ENCODE results near the gene FAM81B. TPM values are rescaled to one million over a fixed set of nuclear protein-coding genes. Genes with fewer than 3 reads are reported as not detected.

Gene FAM81B
- total RNA-seq, 2 experiments from 2014 or later, result not detected

- TF ChIP-seq CTCF (conservative IDR thresholded peaks at IDR 0.05; ENCODE audit: low read length) (no peak), EZH2phosphoT487 (IDR thresholded peaks at IDR 0.05; ENCODE audit: borderline replicate concordance, low read depth, low read length) (no peak)
- H3K4me3 ChIP-seq (ENCODE audit: low read depth, low read length, poor library complexity, severe bottlenecking), result no peak overlapping the region
- H4K20me1 ChIP-seq (ENCODE audit: insufficient read depth, low read length), result no peaks in the 10 kb centered on the region
- intact Hi-C loops (cut with micrococcal nuclease; ENCODE audit: unreplicated experiment), result no loop called here
- H3K4me2 ChIP-seq (ENCODE audit: low read length), result no peak overlapping the region
- H3K27ac ChIP-seq (ENCODE audit: low read depth, low read length, poor library complexity, severe bottlenecking), result no peak overlapping the region
- no peaks in the 10 kb centered on the region for H3K9me3 ChIP-seq (ENCODE audit: low read length)
- H3K36me3 ChIP-seq (ENCODE audit: insufficient read depth, low read length), result no peaks in the 10 kb centered on the region
- H3K4me1 ChIP-seq (ENCODE audit: insufficient read depth, low read length, poor library complexity, severe bottlenecking), result no peaks in the 10 kb centered on the region
- ChIA-PET POLR2A (no interaction called here), CTCF (ENCODE audit: unreplicated experiment) (no interaction called here)
- H2AFZ ChIP-seq (ENCODE audit: low read length), result no peak overlapping the region
- no peak for DNase-seq (ENCODE audit: low spot score)
- no peaks in the 10 kb centered on the region for H3K79me2 ChIP-seq (ENCODE audit: insufficient read depth, low read depth, low read length)
- H3K9me2 ChIP-seq (ENCODE audit: insufficient read depth, low read length), result no peaks in the 10 kb centered on the region
- BruUV-seq (replicated peaks), result no TSS peak
Observed at GRCh38 chr5:95401626-95402025, 10.5 kb downstream of the FAM81B start.

- TF ChIP-seq CTCF (conservative IDR thresholded peaks at IDR 0.05; ENCODE audit: low read length), result no peak
- TF ChIP-seq EZH2phosphoT487 (IDR thresholded peaks at IDR 0.05; ENCODE audit: borderline replicate concordance, low read depth, low read length), result no peak
- Histone ChIP-seq H3K4me1 (ENCODE audit: insufficient read depth, low read length, poor library complexity, severe bottlenecking) (no peaks in the 10 kb centered on the region), H3K4me2 (ENCODE audit: low read length) (no peak overlapping the region), H3K9me3 (ENCODE audit: low read length) (no peaks in the 10 kb centered on the region), H3K27ac (ENCODE audit: low read depth, low read length, poor library complexity, severe bottlenecking) (no peak overlapping the region), H2AFZ (ENCODE audit: low read length) (no peak overlapping the region), H3K4me3 (ENCODE audit: low read depth, low read length, poor library complexity, severe bottlenecking) (no peak overlapping the region), H3K36me3 (ENCODE audit: insufficient read depth, low read length) (no peaks in the 10 kb centered on the region), H4K20me1 (ENCODE audit: insufficient read depth, low read length) (no peaks in the 10 kb centered on the region), H3K79me2 (ENCODE audit: insufficient read depth, low read depth, low read length) (no peaks in the 10 kb centered on the region), H3K9me2 (ENCODE audit: insufficient read depth, low read length) (no peaks in the 10 kb centered on the region)
- ChIA-PET POLR2A (interaction anchor here (0.6 kb wide), 1 partner anchor 101 kb away, joined by 3 read pairs; no protein-coding TSS in a partner anchor), CTCF (ENCODE audit: unreplicated experiment) (no interaction called here)
- DNase-seq (ENCODE audit: low spot score), result no peak
- intact Hi-C loops (cut with micrococcal nuclease; ENCODE audit: unreplicated experiment), result no loop called here
- no TSS peak for BruUV-seq (replicated peaks)
Observed at GRCh38 chr5:95403996-95404395, 12.8 kb downstream of the FAM81B start.

GRCh38 chr5:95406426-95407090, 15.4 kb downstream of the FAM81B start:
- intact Hi-C loops (cut with micrococcal nuclease; ENCODE audit: unreplicated experiment), result no loop called here
- no peaks in the 10 kb centered on the region for H3K9me2 ChIP-seq (ENCODE audit: insufficient read depth, low read length)
- no peak overlapping the region for H2AFZ ChIP-seq (ENCODE audit: low read length)
- no peak overlapping the region for H3K4me3 ChIP-seq (ENCODE audit: low read depth, low read length, poor library complexity, severe bottlenecking)
- no peaks in the 10 kb centered on the region for H4K20me1 ChIP-seq (ENCODE audit: insufficient read depth, low read length)
- H3K9me3 ChIP-seq (ENCODE audit: low read length), result no peaks in the 10 kb centered on the region
- no peaks in the 10 kb centered on the region for H3K79me2 ChIP-seq (ENCODE audit: insufficient read depth, low read depth, low read length)
- H3K36me3 ChIP-seq (ENCODE audit: insufficient read depth, low read length), result no peaks in the 10 kb centered on the region
- H3K4me2 ChIP-seq (ENCODE audit: low read length), result no peak overlapping the region
- no peak for DNase-seq (ENCODE audit: low spot score)
- no TSS peak for BruUV-seq (replicated peaks)
- POLR2A ChIA-PET, result no interaction called here
- CTCF ChIA-PET (ENCODE audit: unreplicated experiment), result no interaction called here
- no peaks in the 10 kb centered on the region for H3K4me1 ChIP-seq (ENCODE audit: insufficient read depth, low read length, poor library complexity, severe bottlenecking)
- no peak for TF ChIP-seq CTCF (conservative IDR thresholded peaks at IDR 0.05; ENCODE audit: low read length)
- no peak for TF ChIP-seq EZH2phosphoT487 (IDR thresholded peaks at IDR 0.05; ENCODE audit: borderline replicate concordance, low read depth, low read length)
- H3K27ac ChIP-seq (ENCODE audit: low read depth, low read length, poor library complexity, severe bottlenecking), result no peak overlapping the region

Measured in OCI-LY7 (cell line).